Measurements from ENCODE around the gene ZMPSTE24. TPM values are rescaled to one million over a fixed set of nuclear protein-coding genes. Genes with fewer than 3 reads are reported as not detected.
"Not testable (repeated sequence)": the region's sequence is repeated elsewhere in the genome, so short reads cannot be mapped to it uniquely, and the experiment has no call there.

Gene ZMPSTE24
- total RNA-seq: 74.4 and 110 TPM in 2 replicates

- H3K4me3 ChIP-seq (ENCODE audit: low read depth, low read length): peak within 1 kb of the TSS; percentile 73
- TF ChIP-seq CTCF (IDR thresholded peaks at IDR 0.05; ENCODE audit: insufficient read depth, low read depth, low read length): no peak
- DNase-seq (ENCODE audit: low read depth): peak; percentile 99
Observed at GRCh38 chr1:40257688-40258444, at the start of gene ZMPSTE24. TSS of gene ZMPSTE24 (plus strand) at chr1:40258236. CDS start at chr1:40258272, 36 bp downstream.

- H3K4me3 ChIP-seq (ENCODE audit: low read depth, low read length): no peak overlapping the region
- no peak for DNase-seq (ENCODE audit: low read depth)
- no peak for TF ChIP-seq CTCF (IDR thresholded peaks at IDR 0.05; ENCODE audit: insufficient read depth, low read depth, low read length)
Observed at GRCh38 chr1:40210511-40211204, 47.4 kb upstream of the ZMPSTE24 start.

- no peak for TF ChIP-seq CTCF (IDR thresholded peaks at IDR 0.05; ENCODE audit: insufficient read depth, low read depth, low read length)
- DNase-seq (ENCODE audit: low read depth): no peak
- H3K4me3 ChIP-seq (ENCODE audit: low read depth, low read length): no peak overlapping the region
Observed at GRCh38 chr1:40218333-40218732, 39.7 kb upstream of the ZMPSTE24 start.

- not testable (repeated sequence) for H3K4me3 ChIP-seq (ENCODE audit: low read depth, low read length); DNase-seq (ENCODE audit: low read depth)
Observed at GRCh38 chr1:40221471-40221905, 36.5 kb upstream of the ZMPSTE24 start.

- no peak for TF ChIP-seq CTCF (IDR thresholded peaks at IDR 0.05; ENCODE audit: insufficient read depth, low read depth, low read length)
- no peak for DNase-seq (ENCODE audit: low read depth)
- H3K4me3 ChIP-seq (ENCODE audit: low read depth, low read length): no peak overlapping the region
Observed at GRCh38 chr1:40221977-40222772, 35.9 kb upstream of the ZMPSTE24 start.

GRCh38 chr1:40224040-40224439 lies 34.0 kb upstream of the ZMPSTE24 start:
- DNase-seq (ENCODE audit: low read depth): no peak
- no peak for TF ChIP-seq CTCF (IDR thresholded peaks at IDR 0.05; ENCODE audit: insufficient read depth, low read depth, low read length)
- H3K4me3 ChIP-seq (ENCODE audit: low read depth, low read length): no peak overlapping the region

GRCh38 chr1:40226192-40226591 lies 31.8 kb upstream of the ZMPSTE24 start:
- H3K4me3 ChIP-seq (ENCODE audit: low read depth, low read length): no peak overlapping the region
- DNase-seq (ENCODE audit: low read depth): no peak
- TF ChIP-seq CTCF (IDR thresholded peaks at IDR 0.05; ENCODE audit: insufficient read depth, low read depth, low read length): no peak
